BLaER1 treated with 17β-estradiol and CSF1 and Interleukin-3, amounts not matched to agents 10 nM and 100 nM (cell line): ENCODE results near the gene STK32B.

ENCODE experiments used
- H3K27ac ChIP-seq, 11 experiments: shearing (Covaris generic); formaldehyde crosslinking; 2 replicates each; pipeline ENCODE4 v1.8.1; 2022
- H3K27me3 ChIP-seq, 11 experiments: shearing (Covaris generic); formaldehyde crosslinking; 2 replicates each; pipeline ENCODE4 v1.8.1; 2022
- H3K36me3 ChIP-seq, 11 experiments: shearing (Covaris generic); formaldehyde crosslinking; 2 replicates each; pipeline ENCODE4 v1.8.1; 2022
- H3K4me1 ChIP-seq, 10 experiments: shearing (Covaris generic); formaldehyde crosslinking; 2 replicates each; pipeline ENCODE4 v1.8.1; 2022
- H3K4me2 ChIP-seq, 11 experiments: shearing (Covaris generic); formaldehyde crosslinking; 2 replicates each; pipeline ENCODE4 v1.8.1; 2022
- H3K4me3 ChIP-seq, 10 experiments: shearing (Covaris generic); formaldehyde crosslinking; 2 replicates each; pipeline ENCODE4 v1.8.1; 2022
- H3K9ac ChIP-seq, 11 experiments: shearing (Covaris generic); formaldehyde crosslinking; 2 replicates each; pipeline ENCODE4 v1.8.1; 2022
- H3K9me3 ChIP-seq, 11 experiments: shearing (Covaris generic); formaldehyde crosslinking; replicated peaks in 1 of 11; 2 replicates each; pipeline ENCODE4 v1.8.1; 2022
- H4K20me1 ChIP-seq, 11 experiments: shearing (Covaris generic); formaldehyde crosslinking; 2 replicates each; pipeline ENCODE4 v1.8.1; 2022
- Cebpa-rat ChIP-seq, 11 experiments: shearing (Covaris generic); IDR thresholded peaks; 2 replicates each; pipeline ENCODE4 v1.8.1; 2022

The STK32B gene

GRCh38 chr4:5547651-5548249 is 496.5 kb downstream of the STK32B start:
- Histone ChIP-seq H3K4me1 (no peaks in the 10 kb centered on the region), H3K27ac (no peak overlapping the region), H3K9ac (no peak overlapping the region), H3K4me2 (no peak overlapping the region), H3K27me3 (no peaks in the 10 kb centered on the region), H3K9me3 (peaks cover 52 to 60% (median 57%) of the 10 kb centered on the region in 11 experiments), H4K20me1 (no peaks in the 10 kb centered on the region), H3K36me3 (peaks cover 7 to 35% (median 26%) of the 10 kb centered on the region in 11 experiments; a peak in 18 of 22 replicates), H3K4me3 (no peak overlapping the region; a peak in 1 of 20 replicates)
- TF ChIP-seq Cebpa-rat (IDR thresholded peaks at IDR 0.05): no peak
